Panc1 (cell line): ENCODE data around the gene ADA. TPM values are rescaled to one million over a fixed set of nuclear protein-coding genes. Genes with fewer than 3 reads are reported as not detected.

Experiments
- ATAC-seq: fragments of 200-7000 bp; cut with Tn5 transposase; 2 replicates; pipeline ENCODE4 v1.9.1; 2020; ENCODE audit warnings: mild to moderate bottlenecking, moderate library complexity
- BruUV-seq: library from RNA; stranded (reverse); fragments of 400-500 nt; replicated peaks from 2 replicates; lab custom pipeline; 2021; lab: Mats Ljungman, UMichigan
- CTCF ChIA-PET: fragments of 300-600 bp; sonication (Branson Sonifier 250); formaldehyde crosslinking; loops from one replicate; lab custom pipeline; 2022; ENCODE audit warnings: antibody characterized with exemption; lab: Charles Lee
- POLR2A ChIA-PET: fragments of 300-600 bp; sonication (Branson Sonifier 250); formaldehyde crosslinking; loops from one replicate; lab custom pipeline; 2022; ENCODE audit warnings: antibody characterized with exemption; lab: Charles Lee
- DNase-seq: peaks from one replicate; pipeline ENCODE4 v3.0.0-alpha.2; 2010; ENCODE audit warnings: low read depth, low spot score
- H3K27ac ChIP-seq: 2 replicates; pipeline ENCODE4 v1.5.1; 2011; ENCODE audit warnings: mild to moderate bottlenecking, low read length, inconsistent platforms
- H3K27me3 ChIP-seq: fragments of 200-500 bp; sonication (Bioruptor generic); 2 replicates; pipeline ENCODE4 v1.6.0; 2014; ENCODE audit warnings: low read length, inconsistent platforms; ENCODE audit not compliant: control insufficient read depth, insufficient read depth
- H3K36me3 ChIP-seq: fragments of 200-500 bp; sonication (Bioruptor generic); 2 replicates; pipeline ENCODE4 v1.5.1; 2014; ENCODE audit warnings: inconsistent platforms, mild to moderate bottlenecking, low read length, moderate library complexity; ENCODE audit not compliant: control insufficient read depth, insufficient read depth
- H3K4me1 ChIP-seq: 2 replicates; pipeline ENCODE4 v1.5.1; 2011; ENCODE audit warnings: inconsistent platforms, mild to moderate bottlenecking, low read length, moderate library complexity; ENCODE audit not compliant: control insufficient read depth, insufficient read depth
- H3K4me3 ChIP-seq, 2 experiments: 2 replicates each; pipeline ENCODE4 v1.5.1; 2011 to 2012; ENCODE audit warnings: low read depth in 2 of 2, low read length in 2 of 2, mild to moderate bottlenecking in 2 of 2, inconsistent platforms in 1 of 2, moderate library complexity in 1 of 2
- H3K9me3 ChIP-seq: fragments of 200-500 bp; sonication (Bioruptor generic); 2 replicates; pipeline ENCODE4 v1.5.1; 2014; ENCODE audit warnings: low read depth, mild to moderate bottlenecking, inconsistent platforms, low read length, moderate library complexity; ENCODE audit not compliant: control insufficient read depth, insufficient read depth
- CTCF ChIP-seq: fragments of 450-650 bp; IDR thresholded peaks from 2 replicates; pipeline ENCODE4 v1.5.1; 2017; ENCODE audit warnings: mild to moderate bottlenecking
- POLR2AphosphoS5 ChIP-seq: IDR thresholded peaks from 2 replicates; pipeline ENCODE4 v1.6.1; 2012; ENCODE audit warnings: mild to moderate bottlenecking, low read depth, low read length, moderate library complexity
- REST ChIP-seq, 2 experiments: IDR thresholded peaks; 2 replicates each; pipeline ENCODE4 v1.6.1; 2011 to 2012; ENCODE audit warnings: low read depth in 2 of 2, control low read depth in 1 of 2, low read length in 1 of 2, mild to moderate bottlenecking in 1 of 2, moderate library complexity in 1 of 2; ENCODE audit not compliant: insufficient read depth in 1 of 2
- SIN3A ChIP-seq: IDR thresholded peaks from 2 replicates; pipeline ENCODE4 v1.6.1; 2012; ENCODE audit warnings: low read depth, mild to moderate bottlenecking, low read length, moderate library complexity, borderline replicate concordance; ENCODE audit not compliant: insufficient read depth
- TCF7L2 ChIP-seq: IDR thresholded peaks from 2 replicates; pipeline ENCODE4 v1.6.1; 2011; ENCODE audit warnings: mild to moderate bottlenecking, low read depth, low read length, inconsistent platforms
- in situ Hi-C: cut with HindIII; loops from 2 replicates; pipeline ENCODE4 v1.10.0; 2016; ENCODE audit warnings: low sequenced_read_pairs, low pct_unique_long_range_greater_than_20kb
- intact Hi-C: fragments of 100-400 bp; cut with micrococcal nuclease; formaldehyde crosslinking; loops from one replicate; pipeline ENCODE4 v1.10.0; 2022; ENCODE audit not compliant: unreplicated experiment
- total RNA-seq: library from RNA; stranded (reverse); gene quantifications from one replicate; pipeline ENCODE4 v1.2.1, GENCODE V29; 2021; ENCODE audit not compliant: unreplicated experiment

ADA gene
- total RNA-seq, 1 experiment from 2014 or later, result 53.8 TPM

GRCh38 chr20:44662261-44662660 lies 10.8 kb upstream of the ADA start:
- CTCF ChIA-PET, result no interaction called here

GRCh38 chr20:44660581-44660980 lies 9.1 kb upstream of the ADA start:
- DNase-seq, result no peak
- no peak for TF ChIP-seq REST (IDR thresholded peaks at IDR 0.05; ENCODE audit: insufficient read depth in 1 of 2, low read depth in 2 of 2, low read length in 1 of 2)
- no peak for TF ChIP-seq TCF7L2
- TF ChIP-seq CTCF, result no peak
- no peak for TF ChIP-seq POLR2AphosphoS5
- TF ChIP-seq SIN3A, result no peak
- H3K9me3 ChIP-seq, result no peaks in the 10 kb centered on the region
- intact Hi-C loops (no loop called here), in situ Hi-C loops (no loop called here)
- ChIA-PET POLR2A (no interaction called here), CTCF (no interaction called here)
- no peaks in the 10 kb centered on the region for H3K4me1 ChIP-seq
- ATAC-seq, result no peak
- H3K27ac ChIP-seq, result no peak overlapping the region
- no peak overlapping the region for H3K4me3 ChIP-seq
- no TSS peak for BruUV-seq
- no peaks in the 10 kb centered on the region for H3K27me3 ChIP-seq
- no peaks in the 10 kb centered on the region for H3K36me3 ChIP-seq

More at GRCh38 chr20:44662261-44662660, 10.8 kb upstream of the ADA start:
- Histone ChIP-seq H3K27me3 (no peaks in the 10 kb centered on the region), H3K4me1 (no peaks in the 10 kb centered on the region), H3K9me3 (no peaks in the 10 kb centered on the region), H3K36me3 (no peaks in the 10 kb centered on the region), H3K4me3 (no peak overlapping the region), H3K27ac (no peak overlapping the region)
- POLR2A ChIA-PET, result no interaction called here
- DNase-seq, result no peak
- in situ Hi-C loops, result no loop called here
- intact Hi-C loops, result no loop called here
- BruUV-seq, result no TSS peak
- no peak for ATAC-seq
- no peak for TF ChIP-seq SIN3A
- no peak for TF ChIP-seq TCF7L2
- TF ChIP-seq REST (IDR thresholded peaks at IDR 0.05; ENCODE audit: insufficient read depth in 1 of 2, low read depth in 2 of 2, low read length in 1 of 2), result no peak
- TF ChIP-seq CTCF, result no peak
- TF ChIP-seq POLR2AphosphoS5, result no peak
